Amygdala (tissue), 56 donors: Measurements from ENCODE around the gene GFPT2.
A peak's percentile ranks its signal among the peaks of the same experiment; 100 is the strongest.

ENCODE experiments used
- DNase-seq, 56 donors: peaks; one replicate each; lab custom pipeline; 2025; lab: John Stamatoyannopoulos, UW

Gene GFPT2

GRCh38 chr5:180379355-180380070 lies 26.4 kb upstream of the GFPT2 start:
- DNase-seq, result no peak

GRCh38 chr5:180378438-180379344 lies 25.6 kb upstream of the GFPT2 start:
- DNase-seq, result peak in 2 of 56 donors; percentile 6 to 20

- no peak for DNase-seq
Observed at GRCh38 chr5:180377556-180378197, 24.5 kb upstream of the GFPT2 start.

- peak in 7 of 56 donors; percentile 15 to 37 (median 21) for DNase-seq
Observed at GRCh38 chr5:180376511-180376910, 23.4 kb upstream of the GFPT2 start.

- no peak for DNase-seq
Observed at GRCh38 chr5:180375955-180376354, 22.8 kb upstream of the GFPT2 start.

- no peak for DNase-seq
Observed at GRCh38 chr5:180375291-180375690, 22.2 kb upstream of the GFPT2 start.

- no peak for DNase-seq
Observed at GRCh38 chr5:180373870-180374269, 20.7 kb upstream of the GFPT2 start.

GRCh38 chr5:180373454-180373853 lies 20.3 kb upstream of the GFPT2 start:
- DNase-seq, result no peak

- DNase-seq, result no peak
Observed at GRCh38 chr5:180371949-180372348, 18.8 kb upstream of the GFPT2 start.

- peak in 17 of 56 donors; percentile 8 to 59 (median 35) for DNase-seq
Observed at GRCh38 chr5:180370861-180371641, 17.9 kb upstream of the GFPT2 start.

- peak in 48 of 56 donors; percentile 24 to 86 (median 57) for DNase-seq
Observed at GRCh38 chr5:180367991-180368390, 14.9 kb upstream of the GFPT2 start.

GRCh38 chr5:180367300-180367699 lies 14.2 kb upstream of the GFPT2 start:
- no peak for DNase-seq

- peak in 50 of 56 donors; percentile 13 to 90 (median 66) for DNase-seq
Observed at GRCh38 chr5:180366326-180366725, 13.2 kb upstream of the GFPT2 start.

GRCh38 chr5:180365829-180366228 lies 12.7 kb upstream of the GFPT2 start:
- no peak for DNase-seq

GRCh38 chr5:180364306-180364856 lies 11.2 kb upstream of the GFPT2 start:
- no peak for DNase-seq

GRCh38 chr5:180360078-180360957 lies 7.2 kb upstream of the GFPT2 start:
- DNase-seq, result no peak

- no peak for DNase-seq
Observed at GRCh38 chr5:180358694-180359093, 5.6 kb upstream of the GFPT2 start.

- DNase-seq, result no peak
Observed at GRCh38 chr5:180358179-180358578, 5.0 kb upstream of the GFPT2 start.

GRCh38 chr5:180354966-180355365 lies 1.8 kb upstream of the GFPT2 start:
- DNase-seq, result no peak
